ENCODE measurements around the gene SEBOX.

SEBOX gene

GRCh38 chr17:28320215-28321061, 44.6 kb downstream of the SEBOX start:
- DNase-seq (ENCODE audit: low read depth in 2 of 3, low spot score in 2 of 3), result no peak

DNA sequence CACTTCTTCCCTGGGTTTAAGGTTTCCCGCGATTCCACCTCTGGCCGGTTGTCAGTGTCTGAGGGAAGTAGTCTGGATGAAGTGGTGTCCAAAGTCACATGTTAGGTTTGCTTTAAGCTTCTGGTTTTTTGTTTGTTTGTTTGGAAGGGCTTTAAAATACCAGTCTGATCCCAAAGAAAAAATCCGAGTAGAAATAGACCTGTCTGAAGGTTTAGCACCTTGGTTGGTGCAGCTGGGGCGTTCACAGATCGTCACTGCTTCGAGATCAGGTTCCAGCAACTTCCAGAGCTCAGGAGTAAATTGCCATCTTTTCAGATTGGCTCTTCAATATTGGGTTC, 45.4 kb downstream of the SEBOX start:
- DNase-seq (ENCODE audit: low read depth in 2 of 3, low spot score in 2 of 3), result no peak

DNA sequence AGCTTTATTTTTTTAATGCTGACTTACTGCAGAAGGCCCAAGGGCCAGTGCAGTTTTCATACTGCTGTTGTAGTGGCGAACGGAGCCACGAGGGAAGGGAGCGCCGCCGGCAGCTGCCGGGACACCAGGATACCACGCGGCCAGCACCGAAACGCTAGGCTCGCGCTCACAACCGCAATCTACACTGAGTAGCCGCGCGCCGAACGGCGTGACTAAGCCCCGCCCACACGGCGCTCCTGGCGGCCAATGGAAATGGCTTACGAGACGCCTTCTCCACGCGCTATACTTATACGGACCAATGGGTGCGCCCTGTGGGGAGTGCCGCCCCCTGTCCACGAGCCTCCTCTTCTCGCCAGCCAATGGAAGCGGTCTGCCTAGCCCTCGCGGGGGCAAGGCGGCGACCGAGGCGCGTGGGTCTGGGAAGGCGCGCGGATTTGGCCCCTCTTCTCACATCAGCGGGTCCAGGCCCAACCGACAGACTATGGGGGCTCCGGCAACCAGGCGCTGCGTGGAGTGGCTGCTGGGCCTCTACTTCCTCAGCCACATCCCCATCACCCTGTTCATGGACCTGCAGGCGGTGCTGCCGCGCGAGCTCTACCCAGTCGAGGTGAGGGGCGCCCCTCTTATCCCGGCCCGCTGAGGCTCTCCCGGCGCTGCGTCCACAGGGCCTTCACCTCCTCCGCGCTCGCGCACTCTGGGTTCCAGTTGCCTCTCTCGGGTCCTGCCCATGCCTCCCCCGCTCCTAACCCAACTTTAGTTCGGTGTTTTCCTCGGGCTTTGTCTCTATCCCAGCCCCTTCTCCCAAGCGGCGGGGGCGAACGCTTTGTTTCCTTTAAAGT, 46.0 kb downstream of the SEBOX start, which contains the start of gene TMEM97:
Gene TMEM97, plus strand, starts transcription at position 442 of the 839 bp plus-strand sequence. Its CDS starts 40 bp downstream, at position 482.
- DNase-seq (ENCODE audit: low read depth in 2 of 3, low spot score in 2 of 3), result peak; percentile 67 to 91 (median 87)

DNA sequence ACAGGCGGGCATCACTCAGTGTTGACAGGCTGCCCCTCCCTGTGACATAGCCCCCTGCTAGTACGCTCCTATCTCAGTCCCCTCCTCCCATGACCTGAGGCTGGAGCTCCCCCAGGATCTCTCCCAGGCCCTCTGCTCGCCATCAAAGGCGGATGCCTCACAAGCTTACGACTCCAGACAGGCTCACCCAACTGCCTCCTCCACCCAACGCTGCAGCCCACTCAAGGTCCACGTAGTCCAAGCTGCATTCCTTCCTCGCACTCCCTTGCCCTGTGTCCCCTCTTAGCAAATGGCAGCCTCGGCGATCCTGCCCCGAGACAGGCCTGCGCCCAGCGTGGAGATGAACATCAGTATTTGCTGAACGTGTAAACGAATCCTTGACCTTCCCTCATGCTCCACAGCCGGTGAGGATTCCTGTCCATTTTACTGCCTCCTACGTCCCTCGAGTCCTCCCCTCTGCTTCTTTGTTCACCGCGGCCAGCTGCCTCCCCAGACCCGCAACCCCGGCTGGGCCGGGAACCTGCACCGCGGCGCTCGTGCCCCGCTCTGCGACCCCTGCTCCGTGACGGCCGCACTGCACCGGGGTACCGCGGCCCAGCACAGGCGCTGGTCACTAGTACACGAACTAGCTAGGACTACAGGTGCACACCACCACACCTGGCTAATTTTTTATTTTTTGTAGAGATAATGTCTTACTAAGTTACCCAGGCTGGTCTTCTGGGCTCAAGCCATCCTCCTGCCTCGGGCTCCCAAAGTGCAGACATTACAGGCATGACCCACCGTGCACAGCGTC, 46.8 kb downstream of the SEBOX start:
- DNase-seq (ENCODE audit: low read depth in 2 of 3, low spot score in 2 of 3), result no peak

DNA sequence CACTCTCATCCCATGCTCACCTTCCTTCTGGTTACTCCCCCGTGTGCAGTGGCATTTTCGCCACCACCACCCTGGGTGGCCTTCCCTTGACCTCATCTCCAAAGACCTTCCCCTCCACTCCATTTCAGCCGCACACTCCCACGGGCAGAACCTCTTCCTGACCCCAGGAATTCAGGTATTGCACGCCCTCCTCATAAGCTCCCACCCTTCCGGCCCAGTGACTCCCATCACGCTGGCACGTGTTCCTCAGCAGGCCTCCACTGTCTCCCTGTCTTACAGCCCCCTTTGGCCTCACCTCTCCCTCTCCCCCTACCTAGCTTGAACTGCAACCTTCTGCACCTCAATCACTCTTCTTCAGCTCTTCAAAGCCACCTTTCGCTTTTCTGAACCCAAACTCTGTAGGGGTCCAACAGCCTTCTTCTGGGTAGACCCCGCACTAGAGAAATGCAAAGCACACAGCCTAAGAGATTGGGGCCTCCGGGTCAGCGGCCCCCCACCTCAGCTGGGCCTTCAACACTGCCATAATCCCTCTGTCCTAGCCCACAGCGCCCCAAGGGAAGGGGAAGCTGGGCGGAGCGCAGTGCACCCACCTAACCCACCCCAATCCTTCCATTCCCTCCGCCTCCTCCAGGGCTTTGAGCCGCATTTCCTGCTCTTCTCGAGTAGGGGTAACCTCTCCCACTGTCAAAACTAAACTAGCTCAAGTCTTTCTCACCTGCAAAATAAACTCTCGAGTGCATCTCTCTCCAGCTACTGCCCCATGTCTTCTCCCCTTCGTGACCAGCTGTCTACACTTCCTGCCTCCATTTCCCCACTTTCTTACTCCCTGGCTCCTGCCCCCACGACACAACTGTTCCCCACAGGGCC, 47.7 kb downstream of the SEBOX start:
- no peak for DNase-seq (ENCODE audit: low read depth in 2 of 3, low spot score in 2 of 3)

- DNase-seq (ENCODE audit: low read depth in 2 of 3, low spot score in 2 of 3), result no peak
Observed at GRCh38 chr17:28315846-28316705, 48.9 kb downstream of the SEBOX start.

DNA sequence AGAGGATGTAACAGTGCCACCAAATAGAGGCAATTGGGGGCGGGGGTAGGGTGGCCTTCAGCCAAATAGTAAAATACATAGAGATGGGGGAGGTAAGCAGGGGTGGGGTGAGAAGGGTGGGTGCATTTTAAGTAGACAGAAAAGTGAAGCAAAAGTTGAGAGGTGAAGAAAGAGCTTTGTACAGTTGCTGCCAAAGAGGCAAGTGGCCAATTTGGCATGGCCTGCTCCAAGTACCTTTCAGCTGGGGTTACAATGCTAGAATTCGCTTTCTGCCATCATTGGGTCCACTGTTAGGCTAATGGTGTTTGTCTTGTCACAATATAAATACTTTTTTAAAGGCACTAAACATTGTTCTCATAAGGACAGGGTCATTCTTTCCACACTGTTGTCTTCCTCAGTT, 51.2 kb downstream of the SEBOX start:
- DNase-seq (ENCODE audit: low read depth in 2 of 3, low spot score in 2 of 3), result no peak

Measured in activated CD8-positive, alpha-beta memory T cell treated with anti-CD3 and anti-CD28 coated beads for 48 hours (primary cell).